ENCODE measurements around the gene CRHR1.

CRHR1 gene

GRCh38 chr17:45786349-45786748 is 2.2 kb downstream of the CRHR1 start:
- no peak overlapping the region for H3K27ac ChIP-seq
- no peak for DNase-seq (ENCODE audit: low spot score)
- POLR2A ChIA-PET (ENCODE audit: low non-redundant PET): no interaction called here
- CTCF ChIA-PET: interaction anchor here (1.1 kb wide), 1 partner anchor 46 kb away, joined by 4 read pairs; no protein-coding TSS in a partner anchor
- TF ChIP-seq CTCF (conservative IDR thresholded peaks at IDR 0.05; ENCODE audit: low read depth): no peak

- POLR2A ChIA-PET (ENCODE audit: low non-redundant PET): no interaction called here
These were observed 2.9 kb downstream of the CRHR1 start for GRCh38 chr17:45787044-45787443.

GRCh38 chr17:45787656-45788055 is 3.5 kb downstream of the CRHR1 start:
- ChIA-PET POLR2A (ENCODE audit: low non-redundant PET) (no interaction called here), CTCF (interaction anchor here (0.6 to 1.0 kb wide), 3 partner anchors 190 to 590 kb away, joined by 3 to 4 read pairs (median 3); no protein-coding TSS in a partner anchor)
- no peak for TF ChIP-seq CTCF (conservative IDR thresholded peaks at IDR 0.05; ENCODE audit: low read depth)
- no peak for DNase-seq (ENCODE audit: low spot score)
- H3K27ac ChIP-seq: no peak overlapping the region

More at GRCh38 chr17:45787044-45787443, 2.9 kb downstream of the CRHR1 start:
- no peak overlapping the region for H3K27ac ChIP-seq
- CTCF ChIA-PET: interaction anchor here (0.6 to 1.1 kb wide), 2 partner anchors 45 to 189 kb away, joined by 3 to 4 read pairs; no protein-coding TSS in a partner anchor
- DNase-seq (ENCODE audit: low spot score): no peak
- TF ChIP-seq CTCF (conservative IDR thresholded peaks at IDR 0.05; ENCODE audit: low read depth): no peak

- DNase-seq (ENCODE audit: low spot score): no peak
- CTCF ChIA-PET: interaction anchor here (0.6 to 1.0 kb wide), 2 partner anchors 266 to 591 kb away, joined by 3 to 4 read pairs; no protein-coding TSS in a partner anchor
- no peak overlapping the region for H3K27ac ChIP-seq
- POLR2A ChIA-PET (ENCODE audit: low non-redundant PET): no interaction called here
- no peak for TF ChIP-seq CTCF (conservative IDR thresholded peaks at IDR 0.05; ENCODE audit: low read depth)
These were observed 3.9 kb downstream of the CRHR1 start for GRCh38 chr17:45788057-45788456.

GRCh38 chr17:45789874-45790273 is 5.8 kb downstream of the CRHR1 start:
- DNase-seq (ENCODE audit: low spot score): no peak
- POLR2A ChIA-PET (ENCODE audit: low non-redundant PET): no interaction called here
- CTCF ChIA-PET: no interaction called here
- no peak for TF ChIP-seq CTCF (conservative IDR thresholded peaks at IDR 0.05; ENCODE audit: low read depth)
- H3K27ac ChIP-seq: no peak overlapping the region

- no peak for TF ChIP-seq CTCF (conservative IDR thresholded peaks at IDR 0.05; ENCODE audit: low read depth)
- ChIA-PET CTCF (no interaction called here), POLR2A (ENCODE audit: low non-redundant PET) (no interaction called here)
- H3K27ac ChIP-seq: no peak overlapping the region
- no peak for DNase-seq (ENCODE audit: low spot score)
These were observed 6.3 kb downstream of the CRHR1 start for GRCh38 chr17:45790296-45790922.
